ACC112 (cell line): ENCODE measurements around the gene HNRNPM.

Experiments used
- H2AFZ ChIP-seq: fragments of 200-600 bp; sonication (generic); one replicate; pipeline ENCODE4 v1.6.0; 2017; ENCODE audit warnings: antibody characterized with exemption, low read length; ENCODE audit not compliant: unreplicated experiment
- H3K27ac ChIP-seq: fragments of 200-600 bp; sonication (generic); 2 replicates; pipeline ENCODE4 v1.5.1; 2014; ENCODE audit warnings: low read depth, mild to moderate bottlenecking, antibody characterized with exemption, low read length, moderate library complexity
- H3K27me3 ChIP-seq: fragments of 200-600 bp; sonication (generic); 2 replicates; pipeline ENCODE4 v1.6.1; 2014; ENCODE audit warnings: mild to moderate bottlenecking, antibody characterized with exemption, low read length, moderate library complexity, mixed read lengths; ENCODE audit not compliant: insufficient read depth
- H3K36me3 ChIP-seq: fragments of 200-600 bp; sonication (generic); 2 replicates; pipeline ENCODE4 v1.6.1; 2016; ENCODE audit warnings: mild to moderate bottlenecking, antibody characterized with exemption, low read length, moderate library complexity, mixed read lengths; ENCODE audit not compliant: insufficient read depth
- H3K4me1 ChIP-seq: fragments of 200-600 bp; sonication (generic); one replicate; pipeline ENCODE4 v1.6.1; 2016; ENCODE audit warnings: low read length, mixed read lengths; ENCODE audit not compliant: insufficient read depth, unreplicated experiment, control insufficient read depth
- H3K4me3 ChIP-seq: fragments of 200-600 bp; sonication (generic); 2 replicates; pipeline ENCODE4 v1.5.1; 2014; ENCODE audit warnings: mild to moderate bottlenecking, low read depth, low read length
- H3K79me2 ChIP-seq: fragments of 200-600 bp; sonication (generic); one replicate; pipeline ENCODE4 v1.6.0; 2016; ENCODE audit warnings: low read length; ENCODE audit not compliant: control insufficient read depth, unreplicated experiment, insufficient read depth

The HNRNPM gene

DNA sequence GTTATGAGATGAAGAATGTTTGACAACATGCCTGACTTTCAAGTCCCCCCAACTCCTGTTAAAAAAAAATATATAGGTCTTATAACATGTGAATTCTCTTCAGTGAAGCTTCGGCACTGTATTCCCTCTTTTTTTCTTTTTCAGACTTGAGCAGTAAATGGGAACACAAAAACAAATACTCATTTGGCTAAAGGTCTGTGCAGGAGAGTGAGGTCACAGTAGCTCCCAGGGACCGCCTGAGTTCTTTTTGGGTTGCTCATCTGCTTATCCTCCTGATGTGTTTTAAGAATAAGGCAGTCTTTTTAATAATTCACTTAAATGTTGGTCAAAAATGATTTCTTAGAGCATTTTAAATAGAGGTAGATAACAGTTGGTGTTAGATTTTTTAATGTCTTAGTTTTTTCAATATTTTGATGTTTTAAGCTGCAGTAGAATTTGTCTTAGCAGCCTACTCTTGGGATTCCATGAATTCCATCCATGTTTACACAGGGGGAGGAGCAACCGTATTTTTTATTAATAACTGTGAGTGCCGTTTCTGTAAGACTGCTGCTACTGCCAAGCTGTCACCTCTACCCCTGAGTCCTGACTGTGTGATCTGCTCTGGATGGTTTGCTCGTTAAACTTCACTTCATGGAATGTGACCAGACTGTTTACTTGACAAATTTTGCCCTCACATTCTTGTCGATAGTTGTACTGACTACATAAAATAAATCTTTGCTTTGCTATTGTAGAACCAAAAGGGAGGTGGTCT lies 14.9 kb downstream of the HNRNPM start:
- peaks cover 94% of the 10 kb centered on the region for H3K79me2 ChIP-seq
- H3K4me1 ChIP-seq: peaks cover 27% of the 10 kb centered on the region
- H3K27me3 ChIP-seq: no peaks in the 10 kb centered on the region
- peak overlapping the region; percentile 85 for H3K27ac ChIP-seq
- H2AFZ ChIP-seq: no peak overlapping the region
- H3K36me3 ChIP-seq: peaks cover 9% of the 10 kb centered on the region; the same call in 1 of the 2 replicates
- H3K4me3 ChIP-seq: peak overlapping the region; percentile 63; the same call in 1 of the 2 replicates

DNA sequence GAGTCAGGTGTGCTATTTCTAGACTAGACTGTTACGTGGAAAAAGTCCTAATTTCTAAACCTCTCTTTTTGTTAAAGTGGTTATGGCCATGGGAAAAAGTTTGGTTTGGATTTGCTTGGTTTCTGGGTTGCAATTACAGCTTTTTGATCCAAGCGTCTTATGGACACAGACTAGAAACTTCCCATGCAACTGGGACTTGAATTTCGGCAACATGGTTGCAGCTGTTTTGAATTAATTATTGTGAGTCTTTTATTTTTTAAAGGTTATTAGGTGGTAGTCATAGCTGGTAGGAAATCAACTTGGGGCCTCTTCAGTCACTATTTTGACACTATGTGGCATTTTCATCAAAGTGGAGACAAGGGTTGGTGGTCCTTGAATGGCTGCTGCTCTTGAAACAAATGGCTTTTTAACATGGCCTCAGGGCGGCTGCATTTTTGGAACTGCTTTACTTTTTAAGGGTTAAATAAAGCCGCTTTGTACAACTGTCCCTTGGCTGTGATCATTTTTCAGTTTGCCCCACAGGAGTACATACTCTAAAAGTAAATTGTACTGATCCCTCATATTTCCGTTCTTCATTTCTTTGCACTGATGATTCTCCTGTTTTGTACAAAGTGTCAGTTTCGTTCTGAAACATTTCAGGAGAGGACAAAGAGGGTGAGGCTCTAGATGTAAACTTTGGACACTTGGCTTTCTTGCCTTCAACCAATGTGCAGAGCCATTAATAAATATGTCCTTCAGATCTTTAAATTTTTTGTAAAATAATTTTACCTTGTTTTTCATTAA lies 15.9 kb downstream of the HNRNPM start:
- H3K27ac ChIP-seq: peak overlapping the region; percentile 85
- H2AFZ ChIP-seq: no peak overlapping the region
- H3K36me3 ChIP-seq: peaks cover 9% of the 10 kb centered on the region
- peaks cover 90% of the 10 kb centered on the region for H3K79me2 ChIP-seq
- peaks cover 27% of the 10 kb centered on the region for H3K4me1 ChIP-seq
- peak overlapping the region; percentile 63; the same call in 1 of the 2 replicates for H3K4me3 ChIP-seq
- H3K27me3 ChIP-seq: no peaks in the 10 kb centered on the region

DNA sequence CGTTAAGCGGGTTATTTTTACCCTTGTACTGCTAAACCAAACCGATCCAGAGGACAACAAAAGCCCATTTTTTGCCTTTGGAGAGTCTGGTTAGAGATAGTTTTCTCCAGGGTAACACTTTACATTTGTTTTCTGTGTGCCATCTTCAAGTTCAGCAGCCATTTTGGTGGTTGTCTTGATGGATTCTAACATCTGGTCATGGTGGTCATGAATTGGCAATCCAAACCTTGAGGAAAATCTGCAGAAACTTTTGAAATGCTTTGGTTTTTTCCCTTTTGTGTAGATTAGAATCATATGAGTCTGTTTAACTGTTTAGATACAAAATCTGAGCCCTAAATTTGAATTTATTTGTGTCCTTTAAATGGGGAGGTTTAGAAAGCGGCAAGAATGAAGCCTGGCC lies 16.6 kb downstream of the HNRNPM start:
- H3K4me1 ChIP-seq: peaks cover 27% of the 10 kb centered on the region
- H3K4me3 ChIP-seq: no peak overlapping the region
- no peak overlapping the region for H3K27ac ChIP-seq
- no peaks in the 10 kb centered on the region for H3K27me3 ChIP-seq
- H3K36me3 ChIP-seq: peaks cover 13% of the 10 kb centered on the region
- H2AFZ ChIP-seq: no peak overlapping the region
- H3K79me2 ChIP-seq: peaks cover 90% of the 10 kb centered on the region

DNA sequence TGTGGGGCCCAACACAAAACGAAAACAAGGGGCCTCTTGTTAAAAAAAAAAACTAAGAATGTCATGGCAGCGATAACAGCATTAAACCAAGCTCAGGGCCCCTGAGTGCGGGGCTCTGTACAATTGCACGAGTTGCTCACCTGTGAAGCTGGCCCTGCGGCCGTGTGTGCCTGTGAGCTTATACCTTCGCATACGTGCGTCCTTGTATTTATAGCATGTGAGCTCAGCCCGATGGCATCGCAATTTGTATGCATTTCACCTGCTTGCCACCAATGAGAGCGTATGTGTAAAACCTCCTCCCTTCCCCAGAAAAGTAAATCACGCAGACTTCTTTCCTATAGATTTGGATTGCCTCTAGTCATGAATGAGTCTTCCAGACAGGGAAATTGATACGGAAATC lies 17.1 kb downstream of the HNRNPM start:
- H3K27me3 ChIP-seq: no peaks in the 10 kb centered on the region
- no peak overlapping the region for H3K4me3 ChIP-seq
- peaks cover 84% of the 10 kb centered on the region for H3K79me2 ChIP-seq
- H3K36me3 ChIP-seq: peaks cover 11% of the 10 kb centered on the region
- H3K27ac ChIP-seq: no peak overlapping the region
- peaks cover 27% of the 10 kb centered on the region for H3K4me1 ChIP-seq
- H2AFZ ChIP-seq: no peak overlapping the region

DNA sequence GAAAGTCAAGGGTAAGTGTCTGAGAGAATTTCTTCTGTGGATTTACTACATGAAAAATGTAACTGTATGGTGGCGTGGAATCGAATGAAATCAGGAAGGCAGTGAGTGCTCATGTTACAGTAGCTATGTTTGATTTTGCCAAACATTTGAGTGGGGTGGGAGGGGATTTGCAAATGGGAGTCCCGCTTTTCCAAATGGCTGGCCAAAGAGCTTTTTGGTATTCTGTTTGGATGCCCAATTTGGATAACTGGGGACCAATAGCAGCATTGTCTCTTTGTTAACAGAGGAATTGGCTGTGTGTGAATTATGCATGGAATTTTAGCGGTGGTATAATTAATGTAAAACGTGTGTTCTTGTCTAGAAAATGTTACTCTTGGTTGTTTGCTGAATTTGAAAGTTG lies 17.8 kb downstream of the HNRNPM start:
- Histone ChIP-seq H3K36me3 (peaks cover 13% of the 10 kb centered on the region), H2AFZ (no peak overlapping the region), H3K27ac (no peak overlapping the region), H3K79me2 (peaks cover 78% of the 10 kb centered on the region), H3K27me3 (no peaks in the 10 kb centered on the region), H3K4me1 (peaks cover 27% of the 10 kb centered on the region), H3K4me3 (no peak overlapping the region)

DNA sequence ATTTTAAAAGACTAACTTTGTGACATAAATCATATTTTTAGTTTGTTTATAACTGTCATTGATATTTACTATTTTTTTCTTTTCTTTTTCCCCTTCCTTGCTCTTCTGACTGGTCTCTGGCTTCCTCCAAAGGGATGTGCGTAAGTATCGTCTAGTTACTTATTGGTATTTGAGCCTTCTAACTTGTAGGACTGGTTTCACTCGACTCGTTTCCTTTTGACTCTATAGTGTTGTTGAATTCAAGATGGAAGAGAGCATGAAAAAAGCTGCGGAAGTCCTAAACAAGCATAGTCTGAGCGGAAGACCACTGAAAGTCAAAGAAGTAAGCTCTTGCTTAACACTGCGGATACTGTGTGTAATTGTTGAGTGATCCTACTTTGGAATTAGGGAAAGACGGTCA lies 18.6 kb downstream of the HNRNPM start:
- H3K36me3 ChIP-seq: peaks cover 13% of the 10 kb centered on the region

DNA sequence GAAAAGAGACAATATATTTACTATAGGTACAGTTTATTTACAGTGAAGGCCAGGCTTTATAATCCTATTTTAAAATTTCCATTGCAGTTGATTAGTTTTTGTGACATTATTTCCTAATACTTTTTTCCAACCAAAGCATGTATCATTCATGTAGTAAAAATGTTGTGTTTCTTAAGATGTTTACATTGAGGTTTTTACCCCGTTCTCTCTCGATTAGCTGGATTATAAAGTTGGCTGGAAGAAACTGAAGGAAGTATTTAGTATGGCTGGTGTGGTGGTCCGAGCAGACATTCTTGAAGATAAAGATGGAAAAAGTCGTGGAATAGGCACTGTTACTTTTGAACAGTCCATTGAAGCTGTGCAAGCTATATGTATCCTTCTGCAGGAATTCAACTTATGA lies 21.2 kb downstream of the HNRNPM start:
- peaks cover 20% of the 10 kb centered on the region for H3K36me3 ChIP-seq
- H2AFZ ChIP-seq: no peak overlapping the region
- peaks cover 50% of the 10 kb centered on the region for H3K79me2 ChIP-seq
- H3K4me3 ChIP-seq: no peak overlapping the region
- no peak overlapping the region for H3K27ac ChIP-seq
- H3K27me3 ChIP-seq: no peaks in the 10 kb centered on the region
- H3K4me1 ChIP-seq: peaks cover 3% of the 10 kb centered on the region

More for the DNA sequence above, 18.6 kb downstream of the HNRNPM start:
- no peak overlapping the region for H2AFZ ChIP-seq
- no peaks in the 10 kb centered on the region for H3K27me3 ChIP-seq
- H3K27ac ChIP-seq: no peak overlapping the region
- H3K79me2 ChIP-seq: peaks cover 70% of the 10 kb centered on the region
- H3K4me1 ChIP-seq: peaks cover 27% of the 10 kb centered on the region
- no peak overlapping the region for H3K4me3 ChIP-seq

DNA sequence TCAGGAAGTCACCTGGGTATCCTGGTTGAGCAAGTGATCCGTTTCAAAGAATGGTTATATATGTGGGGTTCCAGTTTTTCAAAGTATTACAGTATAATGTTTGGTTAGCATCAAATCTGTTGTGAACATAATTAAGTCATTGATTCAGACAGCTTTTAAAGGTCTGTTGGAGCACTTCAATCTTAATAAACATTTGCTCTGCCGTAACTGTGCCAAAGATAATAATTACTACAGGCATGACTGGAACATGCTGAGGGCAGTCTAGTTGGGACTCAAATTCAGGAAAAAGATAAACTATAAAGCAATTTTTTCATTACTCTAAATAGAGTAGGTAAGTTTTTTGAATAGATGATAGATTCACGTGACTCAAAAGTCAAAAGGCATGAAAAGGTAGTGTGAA lies 23.3 kb downstream of the HNRNPM start:
- Histone ChIP-seq H3K79me2 (peaks cover 32% of the 10 kb centered on the region), H3K36me3 (peaks cover 19% of the 10 kb centered on the region), H3K4me1 (no peaks in the 10 kb centered on the region), H3K27me3 (no peaks in the 10 kb centered on the region), H3K4me3 (no peak overlapping the region), H2AFZ (no peak overlapping the region), H3K27ac (no peak overlapping the region)

DNA sequence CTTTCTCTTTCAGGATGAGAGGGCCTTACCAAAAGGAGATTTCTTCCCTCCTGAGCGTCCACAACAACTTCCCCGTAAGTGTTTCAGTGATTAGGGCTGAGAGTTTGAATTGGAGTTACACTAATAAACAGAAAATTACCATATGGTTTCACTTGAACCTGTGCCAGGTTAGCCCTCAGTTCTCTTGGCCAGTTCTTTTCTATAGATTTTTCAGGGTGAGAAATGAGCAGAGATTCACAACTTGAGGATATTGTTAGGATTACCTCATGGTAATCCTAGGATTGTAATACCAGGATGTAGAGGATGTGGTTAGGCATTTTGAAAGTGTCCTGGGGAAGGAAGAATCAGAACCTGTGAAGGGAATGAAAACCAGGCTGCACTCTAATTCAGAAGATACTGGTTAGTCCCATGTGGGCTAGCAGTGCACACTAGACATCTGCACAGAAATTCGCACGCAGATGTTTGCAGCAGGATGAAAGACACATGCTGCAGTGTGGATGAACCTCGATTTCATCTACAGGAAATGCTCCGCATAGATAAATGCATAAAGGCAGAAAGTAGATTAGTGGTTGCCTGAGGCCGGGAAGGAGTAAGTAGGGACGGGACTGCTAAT lies 24.1 kb downstream of the HNRNPM start:
- H3K4me1 ChIP-seq: no peaks in the 10 kb centered on the region
- no peaks in the 10 kb centered on the region for H3K27me3 ChIP-seq
- no peak overlapping the region for H3K27ac ChIP-seq
- peaks cover 22% of the 10 kb centered on the region for H3K36me3 ChIP-seq
- H3K4me3 ChIP-seq: no peak overlapping the region
- peaks cover 26% of the 10 kb centered on the region for H3K79me2 ChIP-seq
- H2AFZ ChIP-seq: no peak overlapping the region

DNA sequence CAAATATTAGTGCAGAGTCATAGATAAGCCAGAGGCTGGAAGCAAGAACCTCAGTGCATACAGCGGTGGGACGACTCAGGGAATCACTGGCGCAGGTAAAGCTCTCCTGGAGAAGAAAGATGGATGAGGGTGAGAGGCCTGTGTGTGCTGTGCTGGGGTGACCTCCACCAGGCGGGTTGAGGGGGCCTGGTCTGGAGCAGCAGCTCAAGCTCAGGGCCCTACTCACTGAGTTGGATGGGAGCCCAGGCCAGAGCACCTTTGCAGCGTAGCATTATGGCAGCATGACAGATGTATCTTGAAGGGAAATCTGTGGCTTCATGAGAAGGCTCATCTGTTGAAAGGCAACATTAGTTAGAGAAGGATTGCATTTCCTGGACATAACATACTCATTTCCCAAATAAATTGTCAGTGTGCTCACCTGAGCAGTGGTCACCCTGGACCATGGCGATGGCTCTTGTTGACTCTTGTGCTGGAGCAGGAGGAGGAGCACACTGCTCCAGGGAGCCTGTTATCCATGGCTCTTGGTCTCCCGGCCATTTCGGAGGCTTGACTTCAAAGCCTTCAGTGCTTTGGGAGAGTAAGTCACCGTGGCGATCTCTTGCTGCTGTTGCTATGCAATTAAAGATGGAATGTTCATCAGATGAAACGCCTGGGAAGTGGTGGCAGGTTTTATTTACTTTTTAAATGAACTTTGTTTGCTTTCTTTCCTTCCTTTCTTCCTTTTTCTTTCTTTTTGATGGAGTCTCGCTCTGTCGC lies 25.0 kb downstream of the HNRNPM start:
- Histone ChIP-seq H3K79me2 (peaks cover 18% of the 10 kb centered on the region), H3K27me3 (no peaks in the 10 kb centered on the region), H3K27ac (no peak overlapping the region), H3K36me3 (peaks cover 27% of the 10 kb centered on the region), H2AFZ (no peak overlapping the region), H3K4me3 (no peak overlapping the region), H3K4me1 (no peaks in the 10 kb centered on the region)
